H9 (cell line): Measurements from ENCODE around the gene FAAH. TPM values are rescaled to one million over a fixed set of nuclear protein-coding genes. Genes with fewer than 3 reads are reported as not detected.

Experiments
- DNase-seq: peaks from one replicate; pipeline ENCODE4 v3.0.0-alpha.2; 2017
- H2AFZ ChIP-seq: one replicate; pipeline ENCODE4 v1.6.1; 2013; ENCODE audit warnings: mild to moderate bottlenecking, low read length, control low read depth, moderate library complexity
- H2AK5ac ChIP-seq: 2 replicates; pipeline ENCODE4 v1.6.1; 2013; ENCODE audit warnings: low read length, control low read depth, mixed read lengths; ENCODE audit not compliant: insufficient read length
- H2BK120ac ChIP-seq: one replicate; pipeline ENCODE4 v1.6.1; 2013; ENCODE audit warnings: low read depth, mild to moderate bottlenecking, low read length, control low read depth, inconsistent platforms; ENCODE audit not compliant: poor library complexity, severe bottlenecking
- H2BK12ac ChIP-seq: 2 replicates; pipeline ENCODE4 v1.6.1; 2013; ENCODE audit warnings: low read length, control low read depth, mixed read lengths, low read depth; ENCODE audit not compliant: insufficient read length
- H2BK15ac ChIP-seq: 2 replicates; pipeline ENCODE4 v1.6.1; 2013; ENCODE audit warnings: low read depth, low read length, control low read depth
- H2BK20ac ChIP-seq: one replicate; pipeline ENCODE4 v1.6.1; 2013; ENCODE audit warnings: low read depth, mild to moderate bottlenecking, low read length, control low read depth, inconsistent platforms; ENCODE audit not compliant: poor library complexity, severe bottlenecking
- H2BK5ac ChIP-seq: 2 replicates; pipeline ENCODE4 v1.6.1; 2013; ENCODE audit warnings: low read length, control low read depth, mixed read lengths; ENCODE audit not compliant: insufficient read length
- H3K14ac ChIP-seq: 2 replicates; pipeline ENCODE4 v1.6.1; 2013; ENCODE audit warnings: low read length, control low read depth; ENCODE audit not compliant: insufficient read depth
- H3K18ac ChIP-seq: 2 replicates; pipeline ENCODE4 v1.6.1; 2013; ENCODE audit warnings: low read depth, mild to moderate bottlenecking, mixed read lengths, low read length, control low read depth; ENCODE audit not compliant: insufficient read length
- H3K23ac ChIP-seq: 2 replicates; pipeline ENCODE4 v1.6.1; 2013; ENCODE audit warnings: low read length, control low read depth, mixed read lengths, low read depth; ENCODE audit not compliant: insufficient read length
- H3K23me2 ChIP-seq: 2 replicates; pipeline ENCODE4 v1.6.1; 2013; ENCODE audit warnings: low read depth, mild to moderate bottlenecking, mixed read lengths, low read length, control low read depth; ENCODE audit not compliant: insufficient read length, poor library complexity, severe bottlenecking
- H3K27ac ChIP-seq: 2 replicates; pipeline ENCODE4 v1.5.1; 2013; ENCODE audit warnings: low read length, control low read depth, mixed read lengths, low read depth; ENCODE audit not compliant: insufficient read length
- H3K27me3 ChIP-seq: 2 replicates; pipeline ENCODE4 v1.6.1; 2013; ENCODE audit warnings: low read length, control low read depth, inconsistent platforms; ENCODE audit not compliant: insufficient read depth
- H3K4ac ChIP-seq: 2 replicates; pipeline ENCODE4 v1.6.1; 2013; ENCODE audit warnings: low read depth, mild to moderate bottlenecking, control low read depth, inconsistent platforms, low read length, moderate library complexity
- H3K4me1 ChIP-seq: 2 replicates; pipeline ENCODE4 v1.6.1; 2013; ENCODE audit warnings: low read length, control low read depth, inconsistent platforms; ENCODE audit not compliant: insufficient read depth
- H3K4me2 ChIP-seq: 2 replicates; pipeline ENCODE4 v1.6.1; 2013; ENCODE audit warnings: low read length, control low read depth, mixed read lengths; ENCODE audit not compliant: insufficient read length, insufficient read depth
- H3K56ac ChIP-seq: 2 replicates; pipeline ENCODE4 v1.6.1; 2013; ENCODE audit warnings: low read depth, mild to moderate bottlenecking, mixed read lengths, low read length, control low read depth; ENCODE audit not compliant: insufficient read length
- H3K79me1 ChIP-seq: 2 replicates; pipeline ENCODE4 v1.6.1; 2013; ENCODE audit warnings: low read depth, mild to moderate bottlenecking, moderate library complexity, low read length, control low read depth, inconsistent platforms; ENCODE audit not compliant: insufficient read depth, poor library complexity, severe bottlenecking
- H3K79me2 ChIP-seq: 2 replicates; pipeline ENCODE4 v1.6.1; 2013; ENCODE audit warnings: low read length, control low read depth, inconsistent platforms; ENCODE audit not compliant: insufficient read depth
- H3K9ac ChIP-seq: 2 replicates; pipeline ENCODE4 v1.6.1; 2013; ENCODE audit warnings: low read length, control low read depth, mixed read lengths; ENCODE audit not compliant: insufficient read length; ENCODE audit errors: extremely low read depth
- H3K9me3 ChIP-seq: one replicate; pipeline ENCODE4 v1.6.1; 2013; ENCODE audit warnings: low read depth, low read length, inconsistent platforms; ENCODE audit not compliant: control insufficient read depth
- H3T11ph ChIP-seq: one replicate; pipeline ENCODE4 v1.6.1; 2013; ENCODE audit warnings: mild to moderate bottlenecking, low read length, control low read depth, inconsistent platforms
- H4K20me1 ChIP-seq: one replicate; pipeline ENCODE4 v1.6.1; 2013; ENCODE audit not compliant: control insufficient read depth, insufficient read length, insufficient read depth
- H4K5ac ChIP-seq: 2 replicates; pipeline ENCODE4 v1.6.1; 2013; ENCODE audit warnings: low read depth, mild to moderate bottlenecking, mixed read lengths, low read length, control low read depth; ENCODE audit not compliant: insufficient read length
- H4K8ac ChIP-seq: replicated peaks from 2 replicates; pipeline ENCODE4 v1.6.1; 2013; ENCODE audit warnings: low read length, control low read depth, mixed read lengths, low read depth; ENCODE audit not compliant: insufficient read length
- H4K91ac ChIP-seq: 2 replicates; pipeline ENCODE4 v1.6.1; 2013; ENCODE audit warnings: low read depth, mild to moderate bottlenecking, moderate library complexity, mixed read lengths, low read length, control low read depth; ENCODE audit not compliant: insufficient read length
- H3K27ac Mint-ChIP-seq, 3 experiments: 2 replicates in 2 of 3; 3 replicates in 1 of 3; pipeline ENCODE4 v1.8.0; 2020 to 2021; ENCODE audit warnings: mixed read lengths in 3 of 3, mild to moderate bottlenecking in 1 of 3, moderate library complexity in 1 of 3
- H3K27me3 Mint-ChIP-seq: 2 replicates; pipeline ENCODE4 v1.8.0; 2021; ENCODE audit warnings: low read depth, mild to moderate bottlenecking, moderate library complexity, mixed read lengths
- H3K36me3 Mint-ChIP-seq, 3 experiments: 2 replicates in 2 of 3; 3 replicates in 1 of 3; pipeline ENCODE4 v1.8.0; 2020 to 2021; ENCODE audit warnings: low read depth in 3 of 3, mixed read lengths in 3 of 3; ENCODE audit not compliant: insufficient read depth in 1 of 3
- H3K4me1 Mint-ChIP-seq, 2 experiments: 2 replicates each; pipeline ENCODE4 v1.8.0; 2020; ENCODE audit warnings: mixed read lengths in 2 of 2
- H3K4me3 Mint-ChIP-seq, 2 experiments: 2 replicates in 1 of 2; 3 replicates in 1 of 2; pipeline ENCODE4 v1.8.0; 2020 to 2021; ENCODE audit warnings: mild to moderate bottlenecking in 2 of 2, mixed read lengths in 2 of 2, moderate library complexity in 1 of 2
- H3K9me3 Mint-ChIP-seq, 2 experiments: 2 replicates in 1 of 2; 3 replicates in 1 of 2; pipeline ENCODE4 v1.8.0; 2020; ENCODE audit warnings: mild to moderate bottlenecking in 2 of 2, mixed read lengths in 2 of 2, moderate library complexity in 1 of 2
- CTCF ChIP-seq: fragments of 200-600 bp; sonication (generic); conservative IDR thresholded peaks from 3 replicates; pipeline ENCODE4 v1.8.0; 2021; ENCODE audit warnings: antibody characterized with exemption, mild to moderate bottlenecking
- WGBS: extraction: QIAGEN DNeasy Blood & Tissue Kit; methylation state at CpG from one replicate; pipeline ENCODE4 v1.1.7; 2013; ENCODE audit warnings: missing lambda C conversion rate, low lambda C conversion rate, mixed read lengths; ENCODE audit not compliant: insufficient read length; ENCODE audit errors: extremely low coverage; 5-methylcytosine and 5-hydroxymethylcytosine counted together
- total RNA-seq: library from RNA; stranded (reverse); gene quantifications from 2 replicates; pipeline ENCODE4 v1.2.1, GENCODE V29; 2021

The FAAH gene
- total RNA-seq, 1 experiment from 2014 or later = 18.9 TPM

GRCh38 chr1:46405197-46405555, 11.1 kb downstream of the FAAH start:
- Histone ChIP-seq H3K4me1 (peaks cover 3% of the 10 kb centered on the region; the same call in 1 of the 2 replicates), H4K5ac (no peak overlapping the region), H2BK12ac (no peak overlapping the region), H3K27me3 (no peaks in the 10 kb centered on the region), H2AK5ac (no peak overlapping the region), H3K79me1 (no peaks in the 10 kb centered on the region), H3T11ph (no peak overlapping the region), H2BK15ac (no peak overlapping the region), H4K8ac (no peak overlapping the region), H2BK120ac (no peak overlapping the region), H3K18ac (no peak overlapping the region), H3K4ac (no peak overlapping the region), H2BK20ac (no peak overlapping the region), H2AFZ (no peak overlapping the region), H3K79me2 (no peaks in the 10 kb centered on the region), H3K9ac (no peak overlapping the region), H4K91ac (no peak overlapping the region), H4K20me1 (no peaks in the 10 kb centered on the region), H3K14ac (no peak overlapping the region; the same call in 1 of the 2 replicates), H3K27ac (no peak overlapping the region), H2BK5ac (no peak overlapping the region), H3K9me3 (no peaks in the 10 kb centered on the region), H3K4me2 (no peak overlapping the region), H3K23me2 (no peaks in the 10 kb centered on the region), H3K23ac (no peak overlapping the region), H3K56ac (no peak overlapping the region)
- peaks cover 29 to 39% of the 10 kb centered on the region in 2 experiments for H3K4me1 Mint-ChIP-seq
- DNase-seq = no peak
- no peaks in the 10 kb centered on the region for H3K27me3 Mint-ChIP-seq
- no peak for TF ChIP-seq CTCF
- H3K36me3 Mint-ChIP-seq = peaks cover 2 to 7% (median 6%) of the 10 kb centered on the region in 3 experiments; a peak in 6 of 7 replicates
- WGBS = no CpG with 5 or more reads among the region's 12 CpGs
- no peak overlapping the region for H3K27ac Mint-ChIP-seq
- no peak overlapping the region for H3K4me3 Mint-ChIP-seq
- H3K9me3 Mint-ChIP-seq = no peaks in the 10 kb centered on the region
